Osteocyte (in vitro differentiated cells): ENCODE measurements around the gene SPIRE2. TPM values are rescaled to one million over a fixed set of nuclear protein-coding genes. Genes with fewer than 3 reads are reported as not detected.

Experiments
- DNase-seq: peaks from one replicate; pipeline ENCODE4 v3.0.0; 2021; ENCODE audit warnings: mixed read lengths; ENCODE audit not compliant: unreplicated experiment; ENCODE audit errors: extremely low spot score
- H3K27ac Mint-ChIP-seq: one replicate; pipeline ENCODE4 v1.8.0; 2021; ENCODE audit warnings: mild to moderate bottlenecking, mixed read lengths; ENCODE audit not compliant: unreplicated experiment
- H3K27me3 Mint-ChIP-seq: one replicate; pipeline ENCODE4 v1.8.0; 2021; ENCODE audit warnings: mixed read lengths; ENCODE audit not compliant: unreplicated experiment
- H3K36me3 Mint-ChIP-seq: one replicate; pipeline ENCODE4 v1.8.0; 2021; ENCODE audit warnings: mixed read lengths; ENCODE audit not compliant: unreplicated experiment
- H3K4me1 Mint-ChIP-seq: one replicate; pipeline ENCODE4 v1.8.0; 2021; ENCODE audit warnings: mixed read lengths; ENCODE audit not compliant: unreplicated experiment
- H3K4me3 Mint-ChIP-seq: one replicate; pipeline ENCODE4 v1.8.0; 2021; ENCODE audit warnings: mild to moderate bottlenecking, moderate library complexity, mixed read lengths; ENCODE audit not compliant: unreplicated experiment
- H3K9me3 Mint-ChIP-seq: one replicate; pipeline ENCODE4 v1.8.0; 2021; ENCODE audit warnings: mixed read lengths; ENCODE audit not compliant: unreplicated experiment
- total RNA-seq: library from RNA; stranded (reverse); gene quantifications from 2 replicates; pipeline ENCODE4 v1.2.1, GENCODE V29; 2021
- TF ChIP-seq, protein P1 (sequence below): fragments of 200-600 bp; sonication (generic); IDR thresholded peaks from 2 replicates; pipeline ENCODE4 v1.5.0; 2021; ENCODE audit warnings: antibody characterized with exemption, mild to moderate bottlenecking, moderate library complexity

SPIRE2 gene
- total RNA-seq, 1 donor from 2014 or later = 4.6 TPM

- H3K36me3 Mint-ChIP-seq = peaks cover 3% of the 10 kb centered on the region
- peak; percentile 92 for DNase-seq
- no peaks in the 10 kb centered on the region for H3K27me3 Mint-ChIP-seq
- H3K4me1 Mint-ChIP-seq = peaks cover 45% of the 10 kb centered on the region
- H3K9me3 Mint-ChIP-seq = no peaks in the 10 kb centered on the region
- TF ChIP-seq, protein P1, sequence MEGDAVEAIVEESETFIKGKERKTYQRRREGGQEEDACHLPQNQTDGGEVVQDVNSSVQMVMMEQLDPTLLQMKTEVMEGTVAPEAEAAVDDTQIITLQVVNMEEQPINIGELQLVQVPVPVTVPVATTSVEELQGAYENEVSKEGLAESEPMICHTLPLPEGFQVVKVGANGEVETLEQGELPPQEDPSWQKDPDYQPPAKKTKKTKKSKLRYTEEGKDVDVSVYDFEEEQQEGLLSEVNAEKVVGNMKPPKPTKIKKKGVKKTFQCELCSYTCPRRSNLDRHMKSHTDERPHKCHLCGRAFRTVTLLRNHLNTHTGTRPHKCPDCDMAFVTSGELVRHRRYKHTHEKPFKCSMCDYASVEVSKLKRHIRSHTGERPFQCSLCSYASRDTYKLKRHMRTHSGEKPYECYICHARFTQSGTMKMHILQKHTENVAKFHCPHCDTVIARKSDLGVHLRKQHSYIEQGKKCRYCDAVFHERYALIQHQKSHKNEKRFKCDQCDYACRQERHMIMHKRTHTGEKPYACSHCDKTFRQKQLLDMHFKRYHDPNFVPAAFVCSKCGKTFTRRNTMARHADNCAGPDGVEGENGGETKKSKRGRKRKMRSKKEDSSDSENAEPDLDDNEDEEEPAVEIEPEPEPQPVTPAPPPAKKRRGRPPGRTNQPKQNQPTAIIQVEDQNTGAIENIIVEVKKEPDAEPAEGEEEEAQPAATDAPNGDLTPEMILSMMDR = no peak
- H3K27ac Mint-ChIP-seq = peak overlapping the region; percentile 74
- peak overlapping the region; percentile 77 for H3K4me3 Mint-ChIP-seq
These were observed 89.6 kb downstream of the SPIRE2 start for GRCh38 chr16:89917773-89918452.

DNA sequence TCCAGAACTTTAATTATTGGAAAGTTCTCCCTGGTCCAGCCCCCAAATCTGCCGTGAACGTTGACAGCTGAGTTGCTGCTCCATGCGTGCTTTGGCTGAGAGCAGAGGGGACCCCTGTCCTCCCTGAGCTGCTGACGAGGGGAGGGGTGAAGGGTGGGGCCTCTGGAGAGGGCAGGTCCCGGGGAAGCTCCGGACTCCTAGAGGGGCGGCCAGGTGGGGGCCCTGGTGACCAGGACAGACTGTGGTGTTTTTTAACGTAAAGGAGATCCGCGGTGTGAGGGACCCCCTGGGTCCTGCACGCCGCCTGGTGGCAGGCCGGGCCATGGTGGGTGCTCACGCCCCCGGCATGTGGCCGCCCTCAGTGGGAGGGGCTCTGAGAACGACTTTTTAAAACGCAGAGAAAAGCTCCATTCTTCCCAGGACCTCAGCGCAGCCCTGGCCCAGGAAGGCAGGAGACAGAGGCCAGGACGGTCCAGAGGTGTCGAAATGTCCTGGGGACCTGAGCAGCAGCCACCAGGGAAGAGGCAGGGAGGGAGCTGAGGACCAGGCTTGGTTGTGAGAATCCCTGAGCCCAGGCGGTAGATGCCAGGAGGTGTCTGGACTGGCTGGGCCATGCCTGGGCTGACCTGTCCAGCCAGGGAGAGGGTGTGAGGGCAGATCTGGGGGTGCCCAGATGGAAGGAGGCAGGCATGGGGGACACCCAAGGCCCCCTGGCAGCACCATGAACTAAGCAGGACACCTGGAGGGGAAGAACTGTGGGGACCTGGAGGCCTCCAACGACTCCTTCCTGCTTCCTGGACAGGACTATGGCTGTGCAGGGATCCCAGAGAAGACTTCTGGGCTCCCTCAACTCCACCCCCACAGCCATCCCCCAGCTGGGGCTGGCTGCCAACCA, 90.4 kb downstream of the SPIRE2 start, which contains the start of gene MC1R:
Gene MC1R, plus strand, starts transcription at position 410 of the 895 bp plus-strand sequence. Its CDS starts 397 bp downstream, at position 807.
- Mint-ChIP-seq H3K9me3 (no peaks in the 10 kb centered on the region), H3K27me3 (no peaks in the 10 kb centered on the region), H3K27ac (peak within 1 kb of the TSS; percentile 74), H3K4me1 (peaks cover 45% of the 10 kb centered on the region), H3K36me3 (no peaks in the 10 kb centered on the region), H3K4me3 (peak within 1 kb of the TSS; percentile 77)
- DNase-seq = no peak
- TF ChIP-seq, protein P1 = peak; percentile 55

GRCh38 chr16:89919535-89920406, 91.5 kb downstream of the SPIRE2 start:
- H3K4me3 Mint-ChIP-seq = no peak overlapping the region
- TF ChIP-seq, protein P1 = no peak
- H3K27ac Mint-ChIP-seq = peak overlapping the region; percentile 67
- no peaks in the 10 kb centered on the region for H3K27me3 Mint-ChIP-seq
- no peaks in the 10 kb centered on the region for H3K9me3 Mint-ChIP-seq
- DNase-seq = no peak
- no peaks in the 10 kb centered on the region for H3K36me3 Mint-ChIP-seq
- H3K4me1 Mint-ChIP-seq = peaks cover 48% of the 10 kb centered on the region

- Mint-ChIP-seq H3K4me3 (peak overlapping the region; percentile 54), H3K36me3 (no peaks in the 10 kb centered on the region), H3K27me3 (no peaks in the 10 kb centered on the region), H3K4me1 (peaks cover 56% of the 10 kb centered on the region), H3K27ac (peak overlapping the region; percentile 99), H3K9me3 (no peaks in the 10 kb centered on the region)
- DNase-seq = no peak
- TF ChIP-seq, protein P1 = no peak
These were observed 92.4 kb downstream of the SPIRE2 start for GRCh38 chr16:89920723-89921122.

Other genes starting within 250 kb of the SPIRE2 start
- not detected in 2 replicates for gene DPEP1, start 214.8 kb upstream of the SPIRE2 start, total RNA-seq
- 92.5 and 94.1 TPM in 2 replicates for gene CHMP1A, start 170.8 kb upstream of the SPIRE2 start, total RNA-seq
- gene SPATA33, start 170.6 kb upstream of the SPIRE2 start, total RNA-seq = 15.8 and 18.3 TPM in 2 replicates
- 67.2 and 91.5 TPM in 2 replicates for gene CDK10, start 141.8 kb upstream of the SPIRE2 start, total RNA-seq
- 9.5 and 12.3 TPM in 2 replicates for gene SPATA2L, start 126.8 kb upstream of the SPIRE2 start, total RNA-seq
- gene VPS9D1, start 107.6 kb upstream of the SPIRE2 start, total RNA-seq = 22.0 TPM in 2 replicates
- 21.3 and 23.0 TPM in 2 replicates for gene ZNF276, start 106.9 kb upstream of the SPIRE2 start, total RNA-seq
- gene FANCA, start 11.8 kb upstream of the SPIRE2 start, total RNA-seq = 14.6 and 14.7 TPM in 2 replicates
- 251 and 267 TPM in 2 replicates for gene TCF25, start 45.1 kb downstream of the SPIRE2 start, total RNA-seq
- 6.5 and 6.9 TPM in 2 replicates for gene MC1R, start 90.4 kb downstream of the SPIRE2 start, total RNA-seq
- gene TUBB3, start 94.9 kb downstream of the SPIRE2 start, total RNA-seq = 84.9 and 95.8 TPM in 2 replicates
- gene DEF8, start 120.3 kb downstream of the SPIRE2 start, total RNA-seq = 78.7 and 82.8 TPM in 2 replicates
- 0.78 and 1.3 TPM in 2 replicates for gene DBNDD1, start 191.0 kb downstream of the SPIRE2 start, total RNA-seq
- gene PRDM7, start 248.9 kb downstream of the SPIRE2 start, total RNA-seq = not detected in 2 replicates